NCI-H2227 (cell line): Measurements from ENCODE around the gene ZNF598.
"Not testable (repeated sequence)": the region's sequence is repeated elsewhere in the genome, so short reads cannot be mapped to it uniquely, and the experiment has no call there.

ENCODE experiments used
- DNase-seq: peaks from one replicate; lab custom pipeline; 2025; ENCODE audit not compliant: unreplicated experiment; lab: John Stamatoyannopoulos, UW

The ZNF598 gene

DNA sequence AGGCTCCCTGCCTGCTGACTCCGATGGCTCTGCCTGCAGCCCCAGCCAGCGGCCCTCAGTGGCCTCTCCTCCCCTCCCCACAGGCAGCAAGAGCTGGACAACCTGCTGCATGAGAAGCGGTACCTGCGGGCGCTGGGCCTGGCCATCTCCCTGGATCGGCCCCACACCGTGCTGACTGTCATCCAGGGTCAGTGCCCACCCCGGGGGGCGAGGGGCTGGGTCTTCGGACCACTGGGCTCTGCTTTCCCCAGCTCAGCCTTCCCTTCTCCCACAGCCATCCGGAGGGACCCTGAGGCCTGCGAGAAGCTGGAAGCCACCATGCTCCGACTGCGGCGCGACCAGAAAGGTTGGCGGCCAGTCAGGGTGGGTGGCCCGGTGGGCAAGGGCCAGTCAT, 31.7 kb downstream of the ZNF598 start:
- no peak for DNase-seq

- no peak for DNase-seq
These were observed 32.4 kb downstream of the ZNF598 start for GRCh38 chr16:1976951-1977874.

GRCh38 chr16:1976216-1976520, 33.5 kb downstream of the ZNF598 start:
- no peak for DNase-seq

DNA sequence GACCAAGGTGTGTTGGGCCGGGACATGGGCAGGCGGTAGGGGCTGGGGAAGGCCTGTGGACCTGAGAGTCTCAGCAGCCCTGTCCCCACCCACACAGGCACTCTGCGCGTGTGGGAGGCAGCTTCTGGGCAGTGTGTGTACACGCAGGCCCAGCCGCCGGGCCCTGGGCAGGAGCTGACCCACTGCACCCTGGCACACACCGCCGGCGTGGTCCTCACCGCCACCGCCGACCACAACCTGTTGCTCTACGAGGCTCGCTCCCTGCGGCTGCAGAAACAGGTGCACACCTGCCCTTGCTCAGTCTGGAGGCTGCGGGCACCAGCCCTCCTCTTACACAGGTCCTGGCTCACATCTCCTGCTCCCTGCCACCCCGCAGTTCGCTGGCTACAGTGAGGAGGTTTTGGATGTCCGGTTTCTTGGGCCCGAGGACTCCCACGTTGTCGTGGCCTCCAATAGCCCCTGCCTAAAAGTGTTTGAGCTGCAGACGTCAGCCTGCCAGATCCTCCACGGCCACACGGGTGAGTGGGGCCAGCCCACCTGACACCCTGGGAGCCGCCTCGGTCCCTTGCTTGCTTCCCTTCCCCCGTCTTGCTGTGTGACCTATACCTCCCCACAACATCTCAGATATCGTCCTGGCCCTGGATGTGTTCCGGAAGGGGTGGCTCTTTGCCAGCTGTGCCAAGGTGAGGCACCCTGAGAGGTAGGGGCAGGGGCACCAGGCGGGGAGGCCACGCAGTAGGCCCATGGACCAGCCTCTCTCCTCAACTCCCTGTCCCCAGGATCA, 34.0 kb downstream of the ZNF598 start:
- no peak for DNase-seq

GRCh38 chr16:1974157-1975070, 35.2 kb downstream of the ZNF598 start:
- no peak for DNase-seq

DNA sequence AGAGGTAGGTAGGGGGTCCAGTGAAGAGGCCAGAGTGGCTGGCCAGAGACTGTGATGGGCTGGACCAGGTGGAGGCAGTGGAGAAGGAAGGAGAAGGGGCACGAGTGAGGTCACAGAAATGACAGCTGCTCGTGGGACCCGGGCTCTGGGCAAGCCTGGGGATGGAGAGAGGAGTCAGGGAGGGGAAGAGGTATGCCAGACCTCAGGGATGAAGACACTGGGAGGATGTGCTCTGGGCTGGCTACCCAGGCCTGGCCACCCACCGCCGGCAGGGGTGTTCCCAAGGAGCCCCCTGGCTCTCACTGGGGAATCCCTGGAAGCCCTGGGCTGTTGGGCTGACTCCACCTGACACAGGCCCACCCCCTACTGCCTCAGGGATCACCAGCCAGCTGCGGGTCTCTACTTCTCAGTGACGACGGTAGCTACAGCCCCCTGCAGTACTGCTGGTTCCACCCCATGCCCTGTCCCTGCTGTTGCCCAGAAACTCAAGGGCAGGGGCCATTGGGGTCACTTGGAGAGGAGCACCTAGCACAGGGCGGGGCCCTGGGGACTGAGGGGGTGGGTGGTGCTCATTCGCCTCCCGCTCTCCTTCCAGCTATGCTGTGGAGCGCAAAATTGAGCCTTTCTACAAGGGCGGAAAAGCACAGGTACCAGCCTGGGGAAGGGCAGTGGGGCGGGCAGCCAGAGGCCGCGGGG, 36.0 kb downstream of the ZNF598 start:
- DNase-seq: no peak

- peak; percentile 49 for DNase-seq
These were observed 37.1 kb downstream of the ZNF598 start for GRCh38 chr16:1972490-1972877.

- peak; percentile 98 for DNase-seq
These were observed 37.7 kb downstream of the ZNF598 start, which contains the start of gene TBL3 for GRCh38 chr16:1971796-1972489. Gene TBL3, plus strand, starts transcription at chr16:1972053. Its CDS starts 112 bp downstream, at chr16:1972165.

DNA sequence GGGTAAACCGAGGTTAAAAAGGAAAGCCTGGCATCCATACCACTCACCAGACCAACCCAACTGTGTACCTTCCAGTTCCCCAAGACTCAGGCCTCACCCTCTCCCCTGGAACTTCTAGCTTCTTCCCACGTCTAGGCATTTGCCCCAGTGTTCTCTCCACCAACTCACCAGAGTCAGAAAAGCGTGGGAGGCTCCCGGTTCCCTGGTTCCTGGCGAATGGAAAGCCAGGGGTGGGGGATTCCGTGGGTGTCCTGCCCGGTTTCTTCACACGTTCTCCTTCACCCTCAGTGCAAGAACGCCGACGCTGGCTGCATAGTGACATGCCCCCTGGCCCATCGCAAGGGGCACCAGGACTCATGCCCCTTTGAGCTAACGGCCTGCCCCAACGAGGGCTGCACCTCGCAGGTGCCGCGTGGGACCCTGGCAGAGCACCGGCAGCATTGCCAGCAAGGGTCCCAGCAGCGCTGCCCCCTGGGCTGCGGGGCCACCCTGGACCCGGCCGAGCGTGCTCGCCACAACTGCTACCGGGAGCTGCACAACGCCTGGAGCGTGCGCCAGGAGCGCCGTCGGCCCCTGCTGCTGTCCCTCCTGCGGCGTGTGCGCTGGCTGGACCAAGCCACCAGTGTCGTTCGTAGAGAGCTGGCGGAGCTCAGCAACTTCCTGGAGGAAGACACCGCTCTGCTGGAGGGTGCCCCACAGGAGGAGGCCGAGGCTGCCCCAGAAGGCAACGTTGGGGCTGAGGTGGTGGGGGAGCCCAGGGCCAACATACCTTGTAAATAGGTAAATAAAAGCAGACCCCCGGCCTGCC, 41.3 kb downstream of the ZNF598 start:
- DNase-seq: no peak

GRCh38 chr16:1966460-1966859, 43.2 kb downstream of the ZNF598 start, which contains the start of gene RNF151:
Gene RNF151, plus strand, starts transcription at chr16:1966856. Its CDS starts 26 bp downstream, at chr16:1966882.
- no peak for DNase-seq

DNA sequence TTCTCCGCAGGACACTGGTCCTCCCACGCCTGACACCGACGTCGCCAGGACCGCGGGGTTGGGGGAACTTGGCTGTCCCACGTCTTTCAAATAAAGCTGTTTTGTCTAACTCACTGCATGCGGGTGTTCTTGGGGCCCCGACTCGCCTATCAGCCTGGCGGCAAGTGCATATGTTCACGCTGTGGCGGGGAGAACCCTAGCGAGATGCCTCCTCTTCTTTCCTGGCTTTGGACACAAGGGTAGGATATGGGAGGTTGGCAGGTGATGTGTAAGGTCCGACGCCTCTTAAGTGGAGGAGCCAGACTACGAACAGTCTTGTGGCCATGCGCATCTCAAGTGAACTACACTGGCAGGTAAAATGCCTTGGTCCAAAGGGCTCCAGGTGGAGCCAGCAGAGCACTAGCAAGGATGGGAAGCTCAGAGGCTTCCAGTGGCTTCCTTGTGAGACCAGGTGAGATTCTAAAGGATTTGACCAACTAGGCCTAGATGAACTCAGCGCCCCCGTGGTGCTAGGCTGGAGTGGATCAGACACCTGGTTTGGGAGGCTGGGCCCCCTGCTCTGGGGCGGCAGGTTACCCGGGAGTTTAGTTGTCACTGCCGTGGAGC, 44.1 kb downstream of the ZNF598 start:
- DNase-seq: peak; percentile 31

GRCh38 chr16:1964506-1965395, 44.9 kb downstream of the ZNF598 start, which contains the start of gene RPS2:
Gene RPS2, minus strand, starts transcription at chr16:1964826. Its CDS starts 201 bp downstream, at chr16:1964625.
- DNase-seq: peak; percentile 99

- peak; percentile 53 for DNase-seq
These were observed 45.7 kb downstream of the ZNF598 start for GRCh38 chr16:1963806-1964505.

DNA sequence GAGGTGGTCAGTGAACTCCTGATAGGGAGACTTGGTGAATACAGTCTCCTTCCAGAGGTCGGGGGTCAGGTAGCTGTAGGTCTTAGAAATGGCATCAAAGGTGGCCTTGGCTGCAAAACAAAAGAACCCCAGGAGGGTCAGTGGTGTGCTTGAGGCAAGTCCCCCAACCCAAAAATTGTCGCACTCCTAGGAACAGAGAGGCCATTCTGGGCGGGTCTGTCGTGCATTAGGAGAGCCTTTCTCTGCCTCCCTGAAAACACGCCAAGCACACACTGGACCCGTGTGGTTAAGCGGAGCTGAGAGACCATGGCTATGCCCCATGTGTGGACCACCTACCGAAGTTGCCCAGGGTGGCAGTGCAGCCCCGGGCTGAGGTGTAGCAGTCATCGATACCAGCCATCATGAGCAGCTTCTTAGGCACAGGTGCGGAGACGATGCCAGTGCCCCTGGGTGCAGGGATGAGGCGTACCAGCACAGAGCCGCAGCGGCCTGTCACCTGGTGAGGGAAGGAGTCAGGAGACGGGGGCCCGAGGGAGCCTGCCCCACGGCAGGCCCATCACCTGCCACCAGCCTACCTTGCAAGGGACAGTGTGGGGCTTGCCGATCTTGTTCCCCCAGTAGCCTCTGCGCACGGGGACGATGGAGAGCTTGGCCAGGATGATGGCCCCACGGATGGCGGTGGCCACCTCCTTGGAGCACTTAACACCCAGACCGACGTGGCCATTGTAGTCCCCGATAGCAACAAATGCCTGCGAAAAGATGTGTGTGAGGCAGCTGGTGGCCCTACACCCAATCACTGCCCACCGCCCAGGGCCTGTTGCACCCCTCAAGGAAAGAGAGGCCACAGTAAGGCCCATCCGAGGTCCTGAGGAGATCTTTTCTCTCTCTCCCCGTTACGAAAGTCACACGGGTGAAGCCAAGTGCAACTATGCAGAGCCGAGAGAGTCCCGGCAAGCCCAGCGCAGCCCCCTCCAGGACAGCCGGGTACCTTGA, 47.2 kb downstream of the ZNF598 start:
- not testable (repeated sequence) for DNase-seq

GRCh38 chr16:1961651-1962067, 48.0 kb downstream of the ZNF598 start:
- no peak for DNase-seq
